Measurements from ENCODE around the gene DPP6. TPM values are rescaled to one million over a fixed set of nuclear protein-coding genes. Genes with fewer than 3 reads are reported as not detected.

DPP6 gene
- total RNA-seq, 1 experiment from 2014 or later: not detected

DNA sequence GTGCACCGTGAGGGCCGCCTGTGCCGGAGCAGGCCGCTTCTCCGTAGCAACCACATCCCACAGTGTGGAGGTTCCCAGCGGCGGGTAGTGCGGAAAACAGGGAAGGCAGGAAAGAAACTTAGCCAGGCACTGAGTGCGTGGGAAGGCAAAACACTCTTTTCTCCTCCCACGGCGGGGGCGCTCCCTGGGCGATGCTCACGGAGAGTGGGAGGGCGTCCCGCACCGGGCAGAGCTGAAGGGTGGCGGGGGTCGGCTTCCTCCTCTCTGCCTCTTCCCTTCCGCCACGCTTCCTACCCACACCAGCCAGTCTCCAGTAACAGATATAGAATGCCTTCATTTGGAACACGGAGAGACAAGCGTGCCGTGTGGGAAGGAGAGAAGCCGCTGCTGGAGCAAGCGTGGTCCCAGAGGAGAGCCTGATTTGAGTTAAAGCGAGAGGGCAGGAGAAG lies 698.2 kb downstream of the DPP6 start:
- Histone ChIP-seq H3K4me3 (ENCODE audit: low read length) (no peak overlapping the region), H3K4me2 (ENCODE audit: low read length) (no peak overlapping the region), H3K4me1 (ENCODE audit: insufficient read depth, low read length) (no peaks in the 10 kb centered on the region), H3K9ac (ENCODE audit: low read length) (no peak overlapping the region), H2AFZ (ENCODE audit: low read length) (no peak overlapping the region), H3F3A (ENCODE audit: low read length, unreplicated experiment) (no peaks in the 10 kb centered on the region), H3K9me2 (replicated peaks; ENCODE audit: low read length) (no peaks in the 10 kb centered on the region), H3K36me3 (ENCODE audit: low read depth, low read length) (no peaks in the 10 kb centered on the region), H3K27me3 (ENCODE audit: low read length) (peaks cover 35% of the 10 kb centered on the region), H4K20me1 (ENCODE audit: low read length) (no peaks in the 10 kb centered on the region), H3K79me2 (ENCODE audit: low read length) (no peaks in the 10 kb centered on the region), H3K27ac (ENCODE audit: low read length) (no peak overlapping the region), H3K9me3 (ENCODE audit: low read length) (no peaks in the 10 kb centered on the region)
- ATAC-seq (no peak), DNase-seq (no peak)
- BruUV-seq (replicated peaks): no TSS peak
- TF ChIP-seq CTCF (conservative IDR thresholded peaks at IDR 0.05; ENCODE audit: low read depth, low read length) (no peak), EZH2phosphoT487 (IDR thresholded peaks at IDR 0.05; ENCODE audit: borderline replicate concordance, low read length) (no peak), EZH2 (IDR thresholded peaks at IDR 0.05; ENCODE audit: low read length, unreplicated experiment) (no peak)
- CTCF ChIA-PET: no interaction called here
- POLR2A ChIA-PET (ENCODE audit: unreplicated experiment): no interaction called here
- intact Hi-C loops (cut with micrococcal nuclease): no loop called here

DNA sequence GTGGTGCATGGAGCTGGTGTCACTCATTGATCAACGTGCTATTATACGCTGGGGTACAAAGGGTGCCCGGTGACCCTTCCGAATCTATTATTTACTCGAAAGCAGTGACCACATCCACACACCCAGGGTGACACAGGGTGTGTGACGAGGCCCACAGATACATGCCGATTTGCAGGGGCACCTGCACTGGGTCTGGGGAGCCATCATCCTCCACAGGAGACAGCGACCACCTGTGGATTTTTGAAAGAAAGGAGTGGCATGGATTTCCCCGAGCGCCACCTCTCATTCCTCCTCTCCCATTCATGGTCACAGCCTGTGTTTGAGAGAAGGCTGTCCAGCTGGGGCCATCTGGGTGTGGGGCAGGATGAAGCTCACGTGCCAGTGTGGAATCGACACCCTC lies 701.0 kb downstream of the DPP6 start:
- POLR2A ChIA-PET (ENCODE audit: unreplicated experiment): no interaction called here
- H3K79me2 ChIP-seq (ENCODE audit: low read length): no peaks in the 10 kb centered on the region
- no peaks in the 10 kb centered on the region for H3K9me2 ChIP-seq (replicated peaks; ENCODE audit: low read length)
- peaks cover 28% of the 10 kb centered on the region for H3K27me3 ChIP-seq (ENCODE audit: low read length)
- BruUV-seq (replicated peaks): no TSS peak
- DNase-seq (no peak), ATAC-seq (no peak)
- no peaks in the 10 kb centered on the region for H3K36me3 ChIP-seq (ENCODE audit: low read depth, low read length)
- no peak overlapping the region for H3K27ac ChIP-seq (ENCODE audit: low read length)
- CTCF ChIA-PET: no interaction called here
- no peaks in the 10 kb centered on the region for H3K9me3 ChIP-seq (ENCODE audit: low read length)
- no peaks in the 10 kb centered on the region for H3K4me1 ChIP-seq (ENCODE audit: insufficient read depth, low read length)
- H3K4me2 ChIP-seq (ENCODE audit: low read length): no peak overlapping the region
- no peak overlapping the region for H3K9ac ChIP-seq (ENCODE audit: low read length)
- H2AFZ ChIP-seq (ENCODE audit: low read length): no peak overlapping the region
- H4K20me1 ChIP-seq (ENCODE audit: low read length): no peaks in the 10 kb centered on the region
- TF ChIP-seq EZH2 (IDR thresholded peaks at IDR 0.05; ENCODE audit: low read length, unreplicated experiment) (no peak), EZH2phosphoT487 (IDR thresholded peaks at IDR 0.05; ENCODE audit: borderline replicate concordance, low read length) (no peak), CTCF (conservative IDR thresholded peaks at IDR 0.05; ENCODE audit: low read depth, low read length) (no peak)
- intact Hi-C loops (cut with micrococcal nuclease): no loop called here
- H3K4me3 ChIP-seq (ENCODE audit: low read length): no peak overlapping the region
- H3F3A ChIP-seq (ENCODE audit: low read length, unreplicated experiment): no peaks in the 10 kb centered on the region

DNA sequence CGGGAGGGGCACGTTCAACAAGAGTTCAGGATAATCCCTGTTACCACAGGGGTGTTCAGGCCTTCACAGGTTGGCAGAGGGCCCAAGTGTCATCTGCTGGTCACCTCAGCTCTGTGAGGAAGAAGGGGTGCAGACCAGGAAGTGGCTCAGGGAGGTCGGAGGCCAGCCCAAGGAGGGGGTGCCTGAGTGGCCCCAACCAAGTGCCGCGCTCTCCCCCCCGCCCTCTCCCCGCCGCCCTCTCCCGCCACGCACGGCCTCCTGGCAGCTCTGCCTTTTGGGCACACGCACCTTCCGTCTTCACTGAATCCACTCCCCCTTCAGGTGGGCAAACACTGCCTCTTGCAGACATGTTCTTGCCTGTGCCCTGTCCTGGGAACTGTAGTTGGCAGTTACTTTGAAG lies 705.6 kb downstream of the DPP6 start:
- Histone ChIP-seq H3K27me3 (ENCODE audit: low read length) (peaks cover 9% of the 10 kb centered on the region; the same call in 1 of the 2 replicates), H3K9me3 (ENCODE audit: low read length) (no peaks in the 10 kb centered on the region), H3K27ac (ENCODE audit: low read length) (no peak overlapping the region), H3K36me3 (ENCODE audit: low read depth, low read length) (no peaks in the 10 kb centered on the region), H3K79me2 (ENCODE audit: low read length) (no peaks in the 10 kb centered on the region), H3K9me2 (replicated peaks; ENCODE audit: low read length) (no peaks in the 10 kb centered on the region), H3K4me2 (ENCODE audit: low read length) (no peak overlapping the region), H3K4me1 (ENCODE audit: insufficient read depth, low read length) (no peaks in the 10 kb centered on the region), H2AFZ (ENCODE audit: low read length) (no peak overlapping the region), H3K9ac (ENCODE audit: low read length) (no peak overlapping the region), H3F3A (ENCODE audit: low read length, unreplicated experiment) (no peaks in the 10 kb centered on the region), H3K4me3 (ENCODE audit: low read length) (no peak overlapping the region), H4K20me1 (ENCODE audit: low read length) (no peaks in the 10 kb centered on the region)
- no peak for TF ChIP-seq CTCF (conservative IDR thresholded peaks at IDR 0.05; ENCODE audit: low read depth, low read length)
- no peak for TF ChIP-seq EZH2phosphoT487 (IDR thresholded peaks at IDR 0.05; ENCODE audit: borderline replicate concordance, low read length)
- TF ChIP-seq EZH2 (IDR thresholded peaks at IDR 0.05; ENCODE audit: low read length, unreplicated experiment): no peak
- intact Hi-C loops (cut with micrococcal nuclease): no loop called here
- CTCF ChIA-PET: no interaction called here
- no peak for DNase-seq
- POLR2A ChIA-PET (ENCODE audit: unreplicated experiment): no interaction called here
- ATAC-seq: no peak
- BruUV-seq (replicated peaks): no TSS peak
